HG03039 (cell line): ENCODE results near the gene TUBA4A.

Source experiments
- ATAC-seq: cut with Tn5 transposase; IDR thresholded peaks from one replicate; pipeline ENCODE4 v1.9.1; 2021; ENCODE audit warnings: mild to moderate bottlenecking, moderate library complexity; ENCODE audit not compliant: unreplicated experiment

The TUBA4A gene

GRCh38 chr2:219244789-219245147, 8.9 kb downstream of the TUBA4A start:
- no peak for ATAC-seq

GRCh38 chr2:219243291-219243761, 10.4 kb downstream of the TUBA4A start:
- no peak for ATAC-seq

- ATAC-seq, result no peak
These were observed 19.4 kb downstream of the TUBA4A start for GRCh38 chr2:219234331-219234730.

- no peak for ATAC-seq
These were observed 23.6 kb downstream of the TUBA4A start for GRCh38 chr2:219230059-219230540.

GRCh38 chr2:219229305-219230058, 24.2 kb downstream of the TUBA4A start, which contains the start of the genes ANKZF1 and ATG9A:
Gene ANKZF1, plus strand, starts transcription at chr2:219229806. Its CDS starts 452 bp downstream, at chr2:219230258.
Gene ATG9A, minus strand, starts transcription at chr2:219229636. Its CDS starts 1,612 bp downstream, at chr2:219228024.
- ATAC-seq, result peak; percentile 93

GRCh38 chr2:219228911-219229304, 24.8 kb downstream of the TUBA4A start:
- peak; percentile 14 for ATAC-seq

- ATAC-seq, result no peak
These were observed 25.4 kb downstream of the TUBA4A start for GRCh38 chr2:219228041-219228910.

- ATAC-seq, result no peak
These were observed 28.4 kb downstream of the TUBA4A start for GRCh38 chr2:219225350-219225749.

GRCh38 chr2:219223831-219224610, 29.7 kb downstream of the TUBA4A start:
- ATAC-seq, result no peak

GRCh38 chr2:219221957-219222518, 31.7 kb downstream of the TUBA4A start:
- ATAC-seq, result no peak

GRCh38 chr2:219220652-219221402, 32.9 kb downstream of the TUBA4A start:
- no peak for ATAC-seq

GRCh38 chr2:219219784-219220532, 33.8 kb downstream of the TUBA4A start:
- ATAC-seq, result no peak

- ATAC-seq, result peak; percentile 65
These were observed 34.7 kb downstream of the TUBA4A start, which contains the start of gene ABCB6 for GRCh38 chr2:219218732-219219701. Gene ABCB6, minus strand, starts transcription at chr2:219218958. Its CDS starts 285 bp downstream, at chr2:219218673.

- ATAC-seq, result peak; percentile 11
These were observed 35.4 kb downstream of the TUBA4A start for GRCh38 chr2:219218217-219218731.

GRCh38 chr2:219216535-219216915, 37.2 kb downstream of the TUBA4A start:
- ATAC-seq, result no peak

GRCh38 chr2:219215871-219216534, 37.7 kb downstream of the TUBA4A start:
- ATAC-seq, result no peak

- no peak for ATAC-seq
These were observed 38.9 kb downstream of the TUBA4A start for GRCh38 chr2:219214786-219215185.
